Activated B cell treated with CpG ODN at 0.5 μM for 24 hours (primary cell): Measurements from ENCODE around the gene PES1. TPM values are rescaled to one million over a fixed set of nuclear protein-coding genes. Genes with fewer than 3 reads are reported as not detected.

Experiments used
- ATAC-seq: fragments of 200-7000 bp; cut with Tn5 transposase; one replicate; pipeline ENCODE4 v1.10.0; 2021; ENCODE audit warnings: low read depth, mild to moderate bottlenecking, moderate library complexity
- CTCF ChIA-PET: fragments of 350-600 bp; sonication (Branson Sonifier 250); formaldehyde crosslinking; loops from one replicate; lab custom pipeline; 2021; ENCODE audit warnings: antibody characterized with exemption; lab: Charles Lee
- POLR2A ChIA-PET: fragments of 350-600 bp; sonication (Branson Sonifier 250); formaldehyde crosslinking; loops from one replicate; lab custom pipeline; 2021; ENCODE audit warnings: antibody characterized with exemption; lab: Charles Lee
- DNase-seq: peaks from one replicate; pipeline ENCODE4 v3.0.0; 2022
- H3K27ac Mint-ChIP-seq: one replicate; pipeline ENCODE4 v1.8.0; 2020; ENCODE audit warnings: mixed read lengths
- H3K27me3 Mint-ChIP-seq: one replicate; pipeline ENCODE4 v1.8.0; 2021; ENCODE audit warnings: mixed read lengths
- H3K36me3 Mint-ChIP-seq: one replicate; pipeline ENCODE4 v1.8.0; 2021; ENCODE audit warnings: low read depth, mixed read lengths
- H3K4me1 Mint-ChIP-seq: one replicate; pipeline ENCODE4 v1.8.0; 2021; ENCODE audit warnings: mixed read lengths
- H3K4me3 Mint-ChIP-seq: one replicate; pipeline ENCODE4 v1.8.0; 2020; ENCODE audit warnings: mild to moderate bottlenecking, mixed read lengths
- H3K9me3 Mint-ChIP-seq: one replicate; pipeline ENCODE4 v1.8.0; 2020; ENCODE audit warnings: mixed read lengths
- intact Hi-C: fragments of 100-400 bp; cut with micrococcal nuclease; formaldehyde crosslinking; loops from one replicate; pipeline ENCODE4 v1.15.1; 2024
- total RNA-seq: library from RNA; stranded (reverse); gene quantifications from 2 replicates; pipeline ENCODE4 v1.2.3, GENCODE V29; 2022
- TF ChIP-seq, protein P1 (sequence below): fragments of 200-600 bp; IDR thresholded peaks from one replicate; pipeline ENCODE4 v1.8.0; 2022; ENCODE audit warnings: antibody characterized with exemption, mild to moderate bottlenecking

The PES1 gene
- total RNA-seq, 1 donor from 2014 or later, result 124 TPM

GRCh38 chr22:30582788-30583545 lies 8.7 kb downstream of the PES1 start:
- TF ChIP-seq, protein P1, sequence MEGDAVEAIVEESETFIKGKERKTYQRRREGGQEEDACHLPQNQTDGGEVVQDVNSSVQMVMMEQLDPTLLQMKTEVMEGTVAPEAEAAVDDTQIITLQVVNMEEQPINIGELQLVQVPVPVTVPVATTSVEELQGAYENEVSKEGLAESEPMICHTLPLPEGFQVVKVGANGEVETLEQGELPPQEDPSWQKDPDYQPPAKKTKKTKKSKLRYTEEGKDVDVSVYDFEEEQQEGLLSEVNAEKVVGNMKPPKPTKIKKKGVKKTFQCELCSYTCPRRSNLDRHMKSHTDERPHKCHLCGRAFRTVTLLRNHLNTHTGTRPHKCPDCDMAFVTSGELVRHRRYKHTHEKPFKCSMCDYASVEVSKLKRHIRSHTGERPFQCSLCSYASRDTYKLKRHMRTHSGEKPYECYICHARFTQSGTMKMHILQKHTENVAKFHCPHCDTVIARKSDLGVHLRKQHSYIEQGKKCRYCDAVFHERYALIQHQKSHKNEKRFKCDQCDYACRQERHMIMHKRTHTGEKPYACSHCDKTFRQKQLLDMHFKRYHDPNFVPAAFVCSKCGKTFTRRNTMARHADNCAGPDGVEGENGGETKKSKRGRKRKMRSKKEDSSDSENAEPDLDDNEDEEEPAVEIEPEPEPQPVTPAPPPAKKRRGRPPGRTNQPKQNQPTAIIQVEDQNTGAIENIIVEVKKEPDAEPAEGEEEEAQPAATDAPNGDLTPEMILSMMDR, result no peak
- ATAC-seq (no peak), DNase-seq (no peak)
- H3K36me3 Mint-ChIP-seq, result peaks cover 95% of the 10 kb centered on the region
- POLR2A ChIA-PET, result no interaction called here
- CTCF ChIA-PET, result no interaction called here
- intact Hi-C loops, result no loop called here
- H3K27ac Mint-ChIP-seq, result no peak overlapping the region
- H3K9me3 Mint-ChIP-seq, result no peaks in the 10 kb centered on the region
- no peaks in the 10 kb centered on the region for H3K27me3 Mint-ChIP-seq
- H3K4me1 Mint-ChIP-seq, result no peaks in the 10 kb centered on the region
- no peak overlapping the region for H3K4me3 Mint-ChIP-seq

GRCh38 chr22:30582051-30582450 lies 9.7 kb downstream of the PES1 start:
- Mint-ChIP-seq H3K27me3 (no peaks in the 10 kb centered on the region), H3K36me3 (peaks cover 95% of the 10 kb centered on the region), H3K27ac (no peak overlapping the region), H3K4me1 (peaks cover 1% of the 10 kb centered on the region), H3K9me3 (no peaks in the 10 kb centered on the region), H3K4me3 (no peak overlapping the region)
- POLR2A ChIA-PET, result no interaction called here
- DNase-seq (no peak), ATAC-seq (no peak)
- TF ChIP-seq, protein P1, result no peak
- CTCF ChIA-PET, result no interaction called here
- intact Hi-C loops, result no loop called here

GRCh38 chr22:30580896-30581295 lies 10.8 kb downstream of the PES1 start:
- Mint-ChIP-seq H3K36me3 (peaks cover 95% of the 10 kb centered on the region), H3K27me3 (no peaks in the 10 kb centered on the region), H3K9me3 (no peaks in the 10 kb centered on the region), H3K4me1 (peaks cover 2% of the 10 kb centered on the region), H3K4me3 (no peak overlapping the region), H3K27ac (no peak overlapping the region)
- ATAC-seq (no peak), DNase-seq (no peak)
- CTCF ChIA-PET, result no interaction called here
- intact Hi-C loops, result no loop called here
- POLR2A ChIA-PET, result interaction anchor here (1.3 kb wide), 1 partner anchor 10 kb away, joined by 3 read pairs; no protein-coding TSS in a partner anchor
- TF ChIP-seq, protein P1, result no peak

DNA sequence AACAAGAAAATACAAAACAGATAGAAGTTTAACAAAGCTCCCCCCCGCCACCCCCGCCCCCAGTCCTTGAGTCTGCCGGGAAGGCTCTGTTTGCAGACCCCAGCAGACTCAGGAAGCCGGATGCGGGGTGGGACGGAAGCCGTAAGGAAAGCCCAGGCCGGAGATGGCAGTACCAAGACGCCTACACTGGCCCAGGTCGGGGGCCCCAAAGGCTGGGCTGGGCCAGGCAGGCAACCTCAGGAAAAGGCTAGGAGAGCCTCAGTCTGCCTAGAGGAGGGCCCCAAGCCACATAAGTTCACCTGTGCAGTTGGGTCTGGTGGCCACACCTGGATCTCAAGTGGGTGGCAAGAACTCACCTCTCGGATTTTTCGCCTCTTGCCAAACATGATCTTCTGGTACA lies 13.2 kb downstream of the PES1 start:
- POLR2A ChIA-PET, result no interaction called here

GRCh38 chr22:30575859-30576258 lies 15.9 kb downstream of the PES1 start:
- Mint-ChIP-seq H3K9me3 (no peaks in the 10 kb centered on the region), H3K4me1 (peaks cover 8% of the 10 kb centered on the region), H3K27me3 (no peaks in the 10 kb centered on the region), H3K4me3 (no peak overlapping the region), H3K27ac (no peak overlapping the region), H3K36me3 (peaks cover 55% of the 10 kb centered on the region)
- ChIA-PET POLR2A (no interaction called here), CTCF (no interaction called here)
- TF ChIP-seq, protein P1, result no peak
- DNase-seq, result no peak
- ATAC-seq, result no peak
- intact Hi-C loops, result no loop called here

More for the DNA sequence above, 13.2 kb downstream of the PES1 start:
- intact Hi-C loops, result no loop called here
- ATAC-seq (no peak), DNase-seq (no peak)
- H3K27me3 Mint-ChIP-seq, result no peaks in the 10 kb centered on the region
- CTCF ChIA-PET, result no interaction called here
- H3K4me3 Mint-ChIP-seq, result no peak overlapping the region
- peaks cover 78% of the 10 kb centered on the region for H3K36me3 Mint-ChIP-seq
- TF ChIP-seq, protein P1, result no peak
- H3K4me1 Mint-ChIP-seq, result peaks cover 8% of the 10 kb centered on the region
- no peaks in the 10 kb centered on the region for H3K9me3 Mint-ChIP-seq
- H3K27ac Mint-ChIP-seq, result no peak overlapping the region
